Skeletal muscle satellite cell (primary cell): ENCODE data around the gene ACER3.

ENCODE experiments used
- H3K27me3 ChIP-seq: 2 replicates; pipeline ENCODE4 v1.7.0; 2013; ENCODE audit warnings: low read length; ENCODE audit not compliant: control insufficient read depth, insufficient read depth
- H3K36me3 ChIP-seq: 2 replicates; pipeline ENCODE4 v1.7.0; 2013; ENCODE audit warnings: mild to moderate bottlenecking, control low read depth, low read length; ENCODE audit not compliant: insufficient read depth
- H3K4me1 ChIP-seq: 2 replicates; pipeline ENCODE4 v1.7.0; 2013; ENCODE audit warnings: low read length; ENCODE audit not compliant: control insufficient read depth, insufficient read depth
- H3K4me2 ChIP-seq: 2 replicates; pipeline ENCODE4 v1.7.0; 2013; ENCODE audit warnings: mild to moderate bottlenecking, low read length
- H3K4me3 ChIP-seq: 2 replicates; pipeline ENCODE4 v1.7.0; 2013; ENCODE audit warnings: low read length
- H3K9ac ChIP-seq: 2 replicates; pipeline ENCODE4 v1.7.0; 2013; ENCODE audit warnings: mild to moderate bottlenecking, low read depth, low read length, moderate library complexity
- H3K9me3 ChIP-seq: replicated peaks from 2 replicates; pipeline ENCODE4 v1.7.0; 2013; ENCODE audit warnings: mild to moderate bottlenecking, control low read depth, low read length

Gene ACER3

GRCh38 chr11:77074205-77074604 lies 213.5 kb downstream of the ACER3 start:
- peak overlapping the region; percentile 26 for H3K4me3 ChIP-seq
- no peaks in the 10 kb centered on the region for H3K9me3 ChIP-seq
- no peaks in the 10 kb centered on the region for H3K36me3 ChIP-seq
- H3K4me1 ChIP-seq, result peaks cover 59% of the 10 kb centered on the region
- H3K27me3 ChIP-seq, result no peaks in the 10 kb centered on the region
- peak overlapping the region; percentile 73 for H3K9ac ChIP-seq
- H3K4me2 ChIP-seq, result peak overlapping the region; percentile 71

- peaks cover 53% of the 10 kb centered on the region for H3K4me1 ChIP-seq
- peak overlapping the region; percentile 73 for H3K9ac ChIP-seq
These were observed 214.0 kb downstream of the ACER3 start for GRCh38 chr11:77074626-77075221.

GRCh38 chr11:77075425-77075905 lies 214.7 kb downstream of the ACER3 start:
- peaks cover 46% of the 10 kb centered on the region for H3K4me1 ChIP-seq
- H3K36me3 ChIP-seq, result peaks cover 1% of the 10 kb centered on the region
- H3K9me3 ChIP-seq, result no peaks in the 10 kb centered on the region
- no peak overlapping the region for H3K4me2 ChIP-seq
- no peak overlapping the region for H3K4me3 ChIP-seq
- H3K9ac ChIP-seq, result no peak overlapping the region
- no peaks in the 10 kb centered on the region for H3K27me3 ChIP-seq

More at GRCh38 chr11:77074626-77075221, 214.0 kb downstream of the ACER3 start:
- Histone ChIP-seq H3K9me3 (no peaks in the 10 kb centered on the region), H3K36me3 (no peaks in the 10 kb centered on the region), H3K4me2 (peak overlapping the region; percentile 71), H3K27me3 (no peaks in the 10 kb centered on the region), H3K4me3 (peak overlapping the region; percentile 26)
